IgD-negative memory B cell (primary cell): ENCODE measurements around the gene FFAR4. TPM values are rescaled to one million over a fixed set of nuclear protein-coding genes. Genes with fewer than 3 reads are reported as not detected.

ENCODE experiments used
- H3K27ac Mint-ChIP-seq, 3 donors: one replicate each; pipeline ENCODE4 v1.8.0; 2020 to 2022; ENCODE audit warnings: mild to moderate bottlenecking in 3 of 3, mixed read lengths in 3 of 3, moderate library complexity in 1 of 3
- H3K27me3 Mint-ChIP-seq: one replicate; pipeline ENCODE4 v1.8.0; 2021; ENCODE audit warnings: mixed read lengths
- H3K36me3 Mint-ChIP-seq: one replicate; pipeline ENCODE4 v1.8.0; 2020; ENCODE audit warnings: mild to moderate bottlenecking, mixed read lengths
- H3K4me1 Mint-ChIP-seq, 3 donors: one replicate each; pipeline ENCODE4 v1.8.0; 2020 to 2022; ENCODE audit warnings: mixed read lengths in 3 of 3, mild to moderate bottlenecking in 1 of 3
- H3K4me3 Mint-ChIP-seq, 4 donors: one replicate each; pipeline ENCODE4 v1.8.0; 2020 to 2022; ENCODE audit warnings: mild to moderate bottlenecking in 4 of 4, mixed read lengths in 4 of 4, moderate library complexity in 3 of 4
- H3K9me3 Mint-ChIP-seq, 3 donors: one replicate each; pipeline ENCODE4 v1.8.0; 2020 to 2021; ENCODE audit warnings: mixed read lengths in 3 of 3, mild to moderate bottlenecking in 1 of 3
- polyA plus RNA-seq: library from polyadenylated mRNA; unstranded; fragments of 300-500 nt; fragmentation: Illumina TruSeq; gene quantifications from one replicate; pipeline ENCODE4 v1.2.3, GENCODE V29; 2021

The FFAR4 gene
- polyA plus RNA-seq, 1 donor from 2014 or later: not detected

GRCh38 chr10:93554760-93555432 is 11.6 kb upstream of the FFAR4 start:
- no peaks in the 10 kb centered on the region for H3K36me3 Mint-ChIP-seq
- H3K27ac Mint-ChIP-seq: no peak overlapping the region
- H3K4me1 Mint-ChIP-seq: no peaks in the 10 kb centered on the region
- H3K27me3 Mint-ChIP-seq: peaks cover 5% of the 10 kb centered on the region
- H3K9me3 Mint-ChIP-seq: peaks cover 0 to 2% (median 0%) of the 10 kb centered on the region in 3 donors
- H3K4me3 Mint-ChIP-seq: no peak overlapping the region

GRCh38 chr10:93559490-93559889 is 7.0 kb upstream of the FFAR4 start:
- Mint-ChIP-seq H3K4me3 (no peak overlapping the region), H3K27ac (no peak overlapping the region), H3K4me1 (no peaks in the 10 kb centered on the region), H3K36me3 (no peaks in the 10 kb centered on the region), H3K9me3 (peaks cover 0 to 2% (median 0%) of the 10 kb centered on the region in 3 donors), H3K27me3 (peaks cover 5% of the 10 kb centered on the region)

GRCh38 chr10:93560541-93560940 is 5.9 kb upstream of the FFAR4 start:
- Mint-ChIP-seq H3K27me3 (peaks cover 8% of the 10 kb centered on the region), H3K4me3 (no peak overlapping the region), H3K4me1 (no peaks in the 10 kb centered on the region), H3K9me3 (peaks cover 0 to 4% (median 0%) of the 10 kb centered on the region in 3 donors), H3K36me3 (no peaks in the 10 kb centered on the region), H3K27ac (no peak overlapping the region)

- no peak overlapping the region for H3K27ac Mint-ChIP-seq
- peaks cover 0 to 2% (median 0%) of the 10 kb centered on the region in 3 donors for H3K9me3 Mint-ChIP-seq
- H3K36me3 Mint-ChIP-seq: no peaks in the 10 kb centered on the region
- no peak overlapping the region for H3K4me3 Mint-ChIP-seq
- peaks cover 0 to 6% (median 0%) of the 10 kb centered on the region in 3 donors for H3K4me1 Mint-ChIP-seq
- H3K27me3 Mint-ChIP-seq: peaks cover 38% of the 10 kb centered on the region
These were observed 1.0 kb upstream of the FFAR4 start for GRCh38 chr10:93565446-93565845.

- Mint-ChIP-seq H3K27ac (no peak overlapping the region), H3K4me1 (peaks cover 0 to 6% (median 4%) of the 10 kb centered on the region in 3 donors), H3K36me3 (no peaks in the 10 kb centered on the region), H3K27me3 (peaks cover 47% of the 10 kb centered on the region), H3K9me3 (peaks cover 0 to 2% (median 0%) of the 10 kb centered on the region in 3 donors), H3K4me3 (peak overlapping the region in 1 of 4 donors; percentile 32)
These were observed 1.0 kb downstream of the FFAR4 start for GRCh38 chr10:93567277-93568104.

- H3K4me1 Mint-ChIP-seq: peaks cover 0 to 6% (median 4%) of the 10 kb centered on the region in 3 donors
- no peak overlapping the region for H3K4me3 Mint-ChIP-seq
- peaks cover 47% of the 10 kb centered on the region for H3K27me3 Mint-ChIP-seq
- H3K27ac Mint-ChIP-seq: no peak overlapping the region
- no peaks in the 10 kb centered on the region for H3K36me3 Mint-ChIP-seq
- peaks cover 0 to 2% (median 0%) of the 10 kb centered on the region in 3 donors for H3K9me3 Mint-ChIP-seq
These were observed 1.6 kb downstream of the FFAR4 start for GRCh38 chr10:93568105-93568390.

- H3K36me3 Mint-ChIP-seq: no peaks in the 10 kb centered on the region
- no peaks in the 10 kb centered on the region for H3K9me3 Mint-ChIP-seq
- H3K27ac Mint-ChIP-seq: peak overlapping the region in 1 of 3 donors; percentile 90
- no peak overlapping the region for H3K4me3 Mint-ChIP-seq
- H3K4me1 Mint-ChIP-seq: peaks cover 3 to 7% (median 4%) of the 10 kb centered on the region in 3 donors
- H3K27me3 Mint-ChIP-seq: peaks cover 45% of the 10 kb centered on the region
These were observed 3.9 kb downstream of the FFAR4 start for GRCh38 chr10:93570383-93570782.

GRCh38 chr10:93572606-93573005 is 6.1 kb downstream of the FFAR4 start:
- no peaks in the 10 kb centered on the region for H3K36me3 Mint-ChIP-seq
- no peak overlapping the region for H3K27ac Mint-ChIP-seq
- H3K4me3 Mint-ChIP-seq: no peak overlapping the region
- H3K9me3 Mint-ChIP-seq: no peaks in the 10 kb centered on the region
- peaks cover 1 to 4% (median 3%) of the 10 kb centered on the region in 3 donors for H3K4me1 Mint-ChIP-seq
- H3K27me3 Mint-ChIP-seq: peaks cover 29% of the 10 kb centered on the region

- peaks cover 0 to 1% (median 0%) of the 10 kb centered on the region in 3 donors for H3K9me3 Mint-ChIP-seq
- peaks cover 1 to 4% (median 3%) of the 10 kb centered on the region in 3 donors for H3K4me1 Mint-ChIP-seq
- no peaks in the 10 kb centered on the region for H3K36me3 Mint-ChIP-seq
- H3K4me3 Mint-ChIP-seq: no peak overlapping the region
- H3K27me3 Mint-ChIP-seq: peaks cover 22% of the 10 kb centered on the region
- H3K27ac Mint-ChIP-seq: no peak overlapping the region
These were observed 6.8 kb downstream of the FFAR4 start for GRCh38 chr10:93573051-93573909.

- Mint-ChIP-seq H3K4me3 (no peak overlapping the region), H3K27me3 (peaks cover 20% of the 10 kb centered on the region), H3K4me1 (peaks cover 1 to 4% (median 3%) of the 10 kb centered on the region in 3 donors), H3K9me3 (peaks cover 0 to 1% (median 0%) of the 10 kb centered on the region in 3 donors), H3K36me3 (no peaks in the 10 kb centered on the region), H3K27ac (no peak overlapping the region)
These were observed 7.5 kb downstream of the FFAR4 start for GRCh38 chr10:93573924-93574323.

- Mint-ChIP-seq H3K4me1 (peaks cover 0 to 3% (median 1%) of the 10 kb centered on the region in 3 donors), H3K9me3 (peaks cover 3 to 12% (median 11%) of the 10 kb centered on the region in 3 donors), H3K27ac (no peak overlapping the region), H3K4me3 (no peak overlapping the region), H3K36me3 (no peaks in the 10 kb centered on the region), H3K27me3 (peaks cover 13% of the 10 kb centered on the region)
These were observed 10.4 kb downstream of the FFAR4 start for GRCh38 chr10:93576888-93577287.

GRCh38 chr10:93577565-93577964 is 11.1 kb downstream of the FFAR4 start:
- peaks cover 0 to 3% (median 1%) of the 10 kb centered on the region in 3 donors for H3K4me1 Mint-ChIP-seq
- no peaks in the 10 kb centered on the region for H3K36me3 Mint-ChIP-seq
- no peak overlapping the region for H3K4me3 Mint-ChIP-seq
- H3K27me3 Mint-ChIP-seq: peaks cover 9% of the 10 kb centered on the region
- H3K27ac Mint-ChIP-seq: no peak overlapping the region
- H3K9me3 Mint-ChIP-seq: peaks cover 3 to 12% (median 11%) of the 10 kb centered on the region in 3 donors

- H3K4me1 Mint-ChIP-seq: no peaks in the 10 kb centered on the region
- peaks cover 3 to 13% (median 12%) of the 10 kb centered on the region in 3 donors for H3K9me3 Mint-ChIP-seq
- peak overlapping the region in 1 of 3 donors; percentile 76 for H3K27ac Mint-ChIP-seq
- no peaks in the 10 kb centered on the region for H3K36me3 Mint-ChIP-seq
- H3K27me3 Mint-ChIP-seq: peaks cover 9% of the 10 kb centered on the region
- no peak overlapping the region for H3K4me3 Mint-ChIP-seq
These were observed 12.6 kb downstream of the FFAR4 start for GRCh38 chr10:93579089-93579488.

- peaks cover 8% of the 10 kb centered on the region for H3K27me3 Mint-ChIP-seq
- no peak overlapping the region for H3K4me3 Mint-ChIP-seq
- peak overlapping the region in 1 of 3 donors; percentile 8 for H3K27ac Mint-ChIP-seq
- peaks cover 3 to 13% (median 12%) of the 10 kb centered on the region in 3 donors for H3K9me3 Mint-ChIP-seq
- H3K4me1 Mint-ChIP-seq: no peaks in the 10 kb centered on the region
- H3K36me3 Mint-ChIP-seq: no peaks in the 10 kb centered on the region
These were observed 13.7 kb downstream of the FFAR4 start for GRCh38 chr10:93579985-93580711.
